ENCODE results near the gene MYOZ1. TPM values are rescaled to one million over a fixed set of nuclear protein-coding genes. Genes with fewer than 3 reads are reported as not detected.
A peak's percentile ranks its signal among the peaks of the same experiment; 100 is the strongest.

MYOZ1 gene
- total and polyA plus RNA-seq, 2 of the 8 experiments (the other 6 are each of a cell fraction or from before 2014, with no cell fraction given): 2.6 to 3.3 TPM

DNA sequence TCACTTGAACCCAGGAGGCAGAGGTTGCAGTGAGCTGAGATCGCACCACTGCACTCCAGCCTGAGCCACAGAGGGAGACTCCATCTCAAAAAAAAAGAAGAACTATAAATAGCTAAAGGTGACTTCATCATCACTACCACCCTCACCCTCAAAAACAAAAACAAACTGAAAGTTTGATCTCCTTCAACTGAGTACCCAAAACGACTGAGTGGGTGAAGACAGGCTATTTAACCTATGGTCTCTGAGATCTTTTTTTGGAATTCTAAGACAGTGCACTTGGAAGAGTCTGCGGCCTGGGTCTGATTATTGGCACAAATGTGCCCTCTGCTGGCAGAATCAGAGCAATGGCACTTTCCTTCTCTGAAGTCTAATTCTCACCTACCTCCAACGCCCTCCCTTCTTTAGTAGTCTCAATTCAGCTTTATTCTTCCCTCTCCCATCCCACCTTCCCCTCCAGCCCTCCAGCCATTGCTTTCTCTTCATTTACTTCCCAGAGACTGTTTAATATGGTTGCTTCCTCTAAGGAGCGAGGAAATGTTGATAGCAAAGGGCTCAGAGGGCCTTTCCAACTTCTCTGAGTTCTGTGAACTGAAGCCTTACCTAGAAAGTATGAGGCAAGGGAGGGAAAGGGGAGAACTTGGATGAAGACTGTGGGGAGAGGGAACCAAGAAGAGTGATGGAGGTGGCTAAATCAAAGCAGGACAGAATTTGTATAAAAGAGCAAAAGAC, 2.9 kb upstream of the MYOZ1 start (continued):
- TF ChIP-seq, protein P1, sequence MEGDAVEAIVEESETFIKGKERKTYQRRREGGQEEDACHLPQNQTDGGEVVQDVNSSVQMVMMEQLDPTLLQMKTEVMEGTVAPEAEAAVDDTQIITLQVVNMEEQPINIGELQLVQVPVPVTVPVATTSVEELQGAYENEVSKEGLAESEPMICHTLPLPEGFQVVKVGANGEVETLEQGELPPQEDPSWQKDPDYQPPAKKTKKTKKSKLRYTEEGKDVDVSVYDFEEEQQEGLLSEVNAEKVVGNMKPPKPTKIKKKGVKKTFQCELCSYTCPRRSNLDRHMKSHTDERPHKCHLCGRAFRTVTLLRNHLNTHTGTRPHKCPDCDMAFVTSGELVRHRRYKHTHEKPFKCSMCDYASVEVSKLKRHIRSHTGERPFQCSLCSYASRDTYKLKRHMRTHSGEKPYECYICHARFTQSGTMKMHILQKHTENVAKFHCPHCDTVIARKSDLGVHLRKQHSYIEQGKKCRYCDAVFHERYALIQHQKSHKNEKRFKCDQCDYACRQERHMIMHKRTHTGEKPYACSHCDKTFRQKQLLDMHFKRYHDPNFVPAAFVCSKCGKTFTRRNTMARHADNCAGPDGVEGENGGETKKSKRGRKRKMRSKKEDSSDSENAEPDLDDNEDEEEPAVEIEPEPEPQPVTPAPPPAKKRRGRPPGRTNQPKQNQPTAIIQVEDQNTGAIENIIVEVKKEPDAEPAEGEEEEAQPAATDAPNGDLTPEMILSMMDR (IDR thresholded peaks at IDR 0.05; ENCODE audit: control extremely low read depth in 1 of 3, insufficient read depth in 1 of 3, low read depth in 1 of 3, low read length in 3 of 3): peak; percentile 43 to 84 (median 83)
- no peak for TF ChIP-seq CBX5 (IDR thresholded peaks at IDR 0.05; ENCODE audit: low read depth, low read length)
- TF ChIP-seq GABPA (IDR thresholded peaks at IDR 0.05; ENCODE audit: borderline replicate concordance, insufficient read depth, low read length): no peak
- no peak for TF ChIP-seq TAF1 (IDR thresholded peaks at IDR 0.05; ENCODE audit: low read depth, low read length)
- no peak for TF ChIP-seq CHD7 (IDR thresholded peaks at IDR 0.05; ENCODE audit: insufficient replicate concordance, low read length)
- no peak for TF ChIP-seq GTF2F1 (IDR thresholded peaks at IDR 0.05; ENCODE audit: borderline replicate concordance, low read depth, low read length)
- no peak for TF ChIP-seq BACH1 (IDR thresholded peaks at IDR 0.05; ENCODE audit: low read length)
